ENCODE results near the gene CD52.

Gene CD52

DNA sequence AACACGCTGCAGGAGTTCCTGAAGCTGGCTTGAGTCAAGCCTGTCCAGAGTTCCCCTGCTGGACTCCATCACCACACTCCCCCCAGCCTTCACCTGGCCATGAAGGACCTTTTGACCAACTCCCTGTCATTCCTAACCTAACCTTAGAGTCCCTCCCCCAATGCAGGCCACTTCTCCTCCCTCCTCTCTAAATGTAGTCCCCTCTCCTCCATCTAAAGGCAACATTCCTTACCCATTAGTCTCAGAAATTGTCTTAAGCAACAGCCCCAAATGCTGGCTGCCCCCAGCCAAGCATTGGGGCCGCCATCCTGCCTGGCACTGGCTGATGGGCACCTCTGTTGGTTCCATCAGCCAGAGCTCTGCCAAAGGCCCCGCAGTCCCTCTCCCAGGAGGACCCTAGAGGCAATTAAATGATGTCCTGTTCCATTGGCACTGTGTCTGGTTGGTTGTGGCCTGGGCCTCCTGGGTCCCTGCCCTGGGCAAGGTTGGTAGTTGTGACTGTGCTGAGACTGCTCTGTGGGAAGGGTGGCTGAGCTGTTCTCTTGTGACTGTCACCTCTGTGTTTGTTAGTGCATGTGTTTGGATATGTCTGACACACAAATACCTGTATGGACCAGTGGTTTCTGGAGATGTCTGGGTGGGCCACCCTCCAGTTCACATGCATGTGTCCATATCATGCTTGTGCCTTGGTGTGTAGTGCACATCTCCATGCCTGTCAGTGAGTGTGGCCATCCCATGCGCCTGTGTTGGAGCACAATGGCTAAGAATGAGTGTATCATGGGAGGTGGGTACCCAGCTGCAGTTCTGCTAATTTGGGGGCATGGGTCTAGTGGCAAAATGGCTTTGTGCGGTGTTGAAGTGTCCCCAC lies 36.4 kb upstream of the CD52 start:
- FAIRE-seq (no peak), DNase-seq (ENCODE audit: insufficient read length, low spot score) (no peak)
- TF ChIP-seq, protein P1, sequence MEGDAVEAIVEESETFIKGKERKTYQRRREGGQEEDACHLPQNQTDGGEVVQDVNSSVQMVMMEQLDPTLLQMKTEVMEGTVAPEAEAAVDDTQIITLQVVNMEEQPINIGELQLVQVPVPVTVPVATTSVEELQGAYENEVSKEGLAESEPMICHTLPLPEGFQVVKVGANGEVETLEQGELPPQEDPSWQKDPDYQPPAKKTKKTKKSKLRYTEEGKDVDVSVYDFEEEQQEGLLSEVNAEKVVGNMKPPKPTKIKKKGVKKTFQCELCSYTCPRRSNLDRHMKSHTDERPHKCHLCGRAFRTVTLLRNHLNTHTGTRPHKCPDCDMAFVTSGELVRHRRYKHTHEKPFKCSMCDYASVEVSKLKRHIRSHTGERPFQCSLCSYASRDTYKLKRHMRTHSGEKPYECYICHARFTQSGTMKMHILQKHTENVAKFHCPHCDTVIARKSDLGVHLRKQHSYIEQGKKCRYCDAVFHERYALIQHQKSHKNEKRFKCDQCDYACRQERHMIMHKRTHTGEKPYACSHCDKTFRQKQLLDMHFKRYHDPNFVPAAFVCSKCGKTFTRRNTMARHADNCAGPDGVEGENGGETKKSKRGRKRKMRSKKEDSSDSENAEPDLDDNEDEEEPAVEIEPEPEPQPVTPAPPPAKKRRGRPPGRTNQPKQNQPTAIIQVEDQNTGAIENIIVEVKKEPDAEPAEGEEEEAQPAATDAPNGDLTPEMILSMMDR (IDR thresholded peaks at IDR 0.05; ENCODE audit: insufficient read depth, missing control alignments) = no peak

DNA sequence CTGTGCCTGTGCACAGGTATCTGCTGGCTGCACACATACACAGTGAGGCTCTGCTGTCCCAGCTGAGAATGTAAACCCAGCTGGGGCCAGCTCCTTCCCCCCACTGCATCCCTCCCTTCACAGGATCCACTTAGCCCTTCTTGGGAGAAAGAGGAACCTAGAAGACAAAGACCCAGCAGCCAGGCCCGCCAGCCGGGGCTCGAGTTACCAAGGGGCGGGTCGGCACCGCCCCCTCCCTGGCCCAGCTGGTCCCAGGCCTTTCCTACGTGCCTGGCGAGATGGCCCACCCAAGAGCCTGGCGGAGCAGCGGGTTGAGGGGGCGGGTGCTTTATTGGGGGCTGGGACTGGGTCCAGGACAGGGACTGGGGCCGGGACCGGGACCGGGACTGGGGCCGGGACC lies 35.8 kb upstream of the CD52 start:
- DNase-seq (ENCODE audit: insufficient read length, low spot score) (no peak), FAIRE-seq (no peak)
- TF ChIP-seq, protein P1 (IDR thresholded peaks at IDR 0.05; ENCODE audit: insufficient read depth, missing control alignments) = no peak

DNA sequence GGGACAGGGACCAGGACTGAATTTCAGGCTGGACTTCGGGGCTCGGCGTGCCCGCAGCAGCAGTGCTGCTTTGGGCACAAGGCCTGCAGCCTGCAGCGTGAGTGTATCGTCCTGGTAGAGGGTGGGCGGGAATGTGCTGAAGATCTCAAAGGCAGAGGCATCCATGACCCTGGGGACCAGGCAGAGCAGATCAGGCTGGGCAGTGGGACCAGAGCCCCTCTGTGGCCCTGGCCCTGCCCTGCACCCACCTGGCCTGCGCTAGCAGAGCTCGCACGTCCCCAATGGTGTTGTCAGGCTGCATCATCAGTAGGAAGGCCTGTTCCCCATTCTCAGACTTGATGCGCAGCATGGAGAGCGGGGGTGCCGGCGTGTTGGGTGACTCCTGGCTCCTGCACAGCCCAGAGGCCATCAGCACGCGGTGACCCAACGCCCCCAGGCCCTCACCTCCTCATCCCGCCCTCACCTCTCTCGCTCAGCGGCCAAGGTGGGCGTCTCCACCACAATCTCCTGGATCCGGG lies 35.3 kb upstream of the CD52 start:
- DNase-seq (ENCODE audit: insufficient read length, low spot score) (no peak), FAIRE-seq (no peak)
- TF ChIP-seq, protein P1 (IDR thresholded peaks at IDR 0.05; ENCODE audit: insufficient read depth, missing control alignments) = no peak

DNA sequence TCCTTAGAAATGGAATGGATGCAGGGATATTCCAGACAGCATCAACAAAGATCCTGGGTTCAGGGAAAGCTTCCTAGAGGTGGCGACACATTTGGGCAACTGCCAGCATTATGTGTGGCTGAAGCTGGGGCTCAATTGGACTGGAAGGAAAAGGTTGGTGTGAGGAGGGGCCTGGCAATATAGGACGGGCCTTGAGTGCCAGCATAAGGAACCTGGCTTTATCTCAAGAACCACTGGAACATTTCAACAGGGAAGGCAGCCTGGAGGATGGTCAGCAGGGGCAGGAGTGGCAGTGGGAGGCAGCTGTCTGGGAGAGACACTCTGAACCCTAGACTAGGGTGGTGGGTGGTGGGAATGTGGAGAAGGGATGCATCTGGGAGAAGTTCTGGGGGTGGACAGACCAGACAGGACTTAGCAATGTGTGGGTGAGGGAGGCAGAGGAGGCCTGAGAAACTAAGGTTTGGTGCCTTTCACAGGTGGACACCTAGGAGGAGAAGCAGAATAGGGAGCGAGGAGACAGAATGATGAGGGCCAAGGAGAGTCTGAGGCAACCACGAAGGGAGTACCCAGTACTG lies 34.4 kb upstream of the CD52 start:
- DNase-seq (ENCODE audit: insufficient read length, low spot score) (no peak), FAIRE-seq (no peak)
- TF ChIP-seq, protein P1 (IDR thresholded peaks at IDR 0.05; ENCODE audit: insufficient read depth, missing control alignments) = no peak

DNA sequence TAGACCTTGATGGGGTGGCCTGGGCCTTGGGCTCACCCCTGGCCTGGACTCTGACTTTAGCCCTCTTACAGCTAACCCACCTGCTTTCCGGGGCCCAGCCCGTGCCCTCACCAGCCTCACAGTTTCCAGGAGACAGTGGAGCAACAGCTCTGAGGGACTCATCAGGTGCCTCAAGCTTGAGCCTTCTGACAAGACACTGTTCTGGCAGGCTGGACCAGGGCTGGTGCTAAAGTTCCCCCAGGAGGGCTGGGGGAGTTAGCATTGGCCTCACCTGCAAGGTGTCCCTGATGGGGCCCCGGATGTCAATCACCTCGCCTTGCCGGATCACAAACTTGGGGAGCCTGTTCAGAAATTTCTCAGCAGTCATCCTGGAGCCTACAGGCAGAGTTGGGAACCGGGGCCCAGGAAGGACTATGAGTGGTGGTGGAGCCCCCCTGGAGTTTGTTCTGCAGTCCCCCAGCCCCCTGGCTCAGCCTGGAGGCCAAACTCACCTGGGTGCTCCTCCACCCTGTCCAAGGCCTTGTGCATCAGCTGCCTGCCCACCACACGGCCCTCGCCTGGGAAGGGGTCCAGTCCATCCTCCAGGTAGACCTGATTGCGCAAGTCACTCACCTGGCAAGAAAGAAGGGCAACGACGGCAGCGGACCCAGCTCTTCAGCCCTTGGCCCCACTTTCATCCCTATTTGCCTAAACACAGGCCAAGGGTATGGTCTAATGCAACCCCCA lies 33.7 kb upstream of the CD52 start:
- FAIRE-seq (no peak), DNase-seq (ENCODE audit: insufficient read length, low spot score) (no peak)
- TF ChIP-seq, protein P1 (IDR thresholded peaks at IDR 0.05; ENCODE audit: insufficient read depth, missing control alignments) = no peak

DNA sequence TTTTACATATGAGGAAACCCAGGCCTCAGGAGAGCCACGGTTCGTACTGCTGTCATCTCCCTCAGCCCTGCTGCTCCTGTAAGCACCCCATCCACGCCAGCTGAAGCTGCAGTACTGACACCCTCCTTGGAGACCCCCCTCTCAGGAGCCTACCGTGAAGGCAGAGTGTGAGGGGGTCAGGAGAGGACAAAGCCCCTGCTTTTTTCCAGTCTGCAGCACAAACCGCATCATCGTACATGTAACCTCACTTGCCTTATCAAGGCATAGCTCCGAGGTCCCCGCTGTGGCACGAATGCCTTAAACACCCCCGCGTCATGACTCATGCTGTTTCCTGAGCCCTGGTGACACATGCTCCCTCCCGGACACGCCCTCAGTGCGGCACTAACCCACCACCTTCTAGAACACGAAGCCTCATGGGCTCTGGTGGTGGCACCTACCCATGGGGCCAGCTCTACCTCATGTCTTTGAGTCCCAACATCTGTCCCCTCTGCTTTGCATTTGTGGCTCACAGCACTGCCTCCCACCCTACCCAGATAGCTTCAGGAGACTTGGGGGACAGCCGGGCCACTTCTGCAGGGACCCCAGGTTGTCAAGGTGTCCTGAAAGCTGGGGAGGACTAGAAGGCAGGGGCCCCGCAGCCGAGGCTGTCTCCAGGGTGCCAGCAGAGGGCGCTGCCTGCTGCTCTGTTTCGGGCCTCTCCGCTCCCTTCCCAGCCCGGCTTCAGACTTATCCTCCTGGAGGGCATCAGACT lies 33.0 kb upstream of the CD52 start:
- TF ChIP-seq, protein P1 (IDR thresholded peaks at IDR 0.05; ENCODE audit: insufficient read depth, missing control alignments) = peak; percentile 60
- peak; percentile 56 for DNase-seq (ENCODE audit: insufficient read length, low spot score)
- FAIRE-seq = no peak
